B cell (primary cell): Measurements from ENCODE around the gene FMN2.

Source experiments
- CTCF ChIP-seq: fragments of 200-600 bp; IDR thresholded peaks from one replicate; pipeline ENCODE4 v1.8.0; 2022; ENCODE audit warnings: antibody characterized with exemption, mild to moderate bottlenecking
- EZH2 ChIP-seq: IDR thresholded peaks from 2 replicates; pipeline ENCODE4 v1.6.1; 2012; ENCODE audit warnings: borderline replicate concordance, low read depth, mild to moderate bottlenecking, moderate library complexity, low read length; ENCODE audit not compliant: insufficient read depth, poor library complexity, severe bottlenecking

- no peak for TF ChIP-seq CTCF
- no peak for TF ChIP-seq EZH2
Observed at GRCh38 chr1:240247899-240248298, 156.2 kb downstream of the FMN2 start.
